ENCODE measurements around the gene SLC23A3.
"Not testable (repeated sequence)": the region's sequence is repeated elsewhere in the genome, so short reads cannot be mapped to it uniquely, and the experiment has no call there.

Gene SLC23A3

GRCh38 chr2:219204425-219205164, 34.8 kb upstream of the SLC23A3 start:
- DNase-seq, result no peak

- DNase-seq, result not testable (repeated sequence)
Observed at GRCh38 chr2:219201331-219201730, 31.5 kb upstream of the SLC23A3 start.

GRCh38 chr2:219200502-219201326, 30.9 kb upstream of the SLC23A3 start:
- not testable (repeated sequence) for DNase-seq

GRCh38 chr2:219199470-219200211, 29.8 kb upstream of the SLC23A3 start:
- no peak for DNase-seq

- no peak for DNase-seq
Observed at GRCh38 chr2:219198974-219199373, 29.1 kb upstream of the SLC23A3 start.

GRCh38 chr2:219197388-219197787, 27.6 kb upstream of the SLC23A3 start:
- DNase-seq, result no peak

- no peak for DNase-seq
Observed at GRCh38 chr2:219186754-219187456, 17.1 kb upstream of the SLC23A3 start.

GRCh38 chr2:219184121-219184520, 14.3 kb upstream of the SLC23A3 start:
- no peak for DNase-seq

GRCh38 chr2:219183151-219183772, 13.4 kb upstream of the SLC23A3 start:
- no peak for DNase-seq

- no peak for DNase-seq
Observed at GRCh38 chr2:219182331-219183150, 12.7 kb upstream of the SLC23A3 start.

- DNase-seq, result no peak
Observed at GRCh38 chr2:219181531-219181930, 11.7 kb upstream of the SLC23A3 start.

GRCh38 chr2:219180961-219181360, 11.1 kb upstream of the SLC23A3 start:
- DNase-seq, result no peak

GRCh38 chr2:219179601-219180465, 10.0 kb upstream of the SLC23A3 start:
- DNase-seq, result no peak

GRCh38 chr2:219178377-219179175, 8.7 kb upstream of the SLC23A3 start:
- no peak for DNase-seq

- DNase-seq, result peak; percentile 89
Observed at GRCh38 chr2:219177552-219178376, 7.9 kb upstream of the SLC23A3 start, which contains the start of gene RETREG2. Gene RETREG2, plus strand, starts transcription at chr2:219178275. Its CDS starts 78 bp downstream, at chr2:219178353.

GRCh38 chr2:219176818-219177551, 7.2 kb upstream of the SLC23A3 start, which contains the start of gene CNPPD1:
Gene CNPPD1, minus strand, starts transcription at chr2:219176925. Its CDS starts 97 bp downstream, at chr2:219176828.
- DNase-seq, result peak; percentile 87

All from GDM1 (cell line).